GM23248 (cell line): Measurements from ENCODE around the gene CBY1. TPM values are rescaled to one million over a fixed set of nuclear protein-coding genes. Genes with fewer than 3 reads are reported as not detected.

Source experiments
- DNase-seq: peaks from one replicate; pipeline ENCODE4 v3.0.0-alpha.2; 2015
- H2AFZ ChIP-seq: fragments of 200-600 bp; sonication (generic); 2 replicates; pipeline ENCODE4 v1.6.1; 2016; ENCODE audit warnings: antibody characterized with exemption
- H3F3A ChIP-seq: fragments of 200-600 bp; sonication (generic); 2 replicates; pipeline ENCODE4 v1.6.1; 2016; ENCODE audit warnings: mild to moderate bottlenecking, antibody characterized with exemption, mixed run types; ENCODE audit not compliant: insufficient read depth
- H3K27ac ChIP-seq: fragments of 200-600 bp; sonication (generic); 2 replicates; pipeline ENCODE4 v1.5.1; 2016; ENCODE audit warnings: mild to moderate bottlenecking
- H3K27me3 ChIP-seq: fragments of 200-600 bp; sonication (generic); replicated peaks from 2 replicates; pipeline ENCODE4 v1.6.1; 2016; ENCODE audit warnings: mild to moderate bottlenecking; ENCODE audit not compliant: insufficient read depth
- H3K36me3 ChIP-seq: fragments of 200-600 bp; sonication (generic); 2 replicates; pipeline ENCODE4 v1.6.1; 2016; ENCODE audit warnings: low read depth, mild to moderate bottlenecking
- H3K4me1 ChIP-seq: fragments of 200-600 bp; sonication (generic); 2 replicates; pipeline ENCODE4 v1.6.1; 2016; ENCODE audit warnings: mild to moderate bottlenecking; ENCODE audit not compliant: insufficient read depth
- H3K4me2 ChIP-seq: fragments of 200-600 bp; sonication (generic); one replicate; pipeline ENCODE4 v1.6.1; 2016; ENCODE audit warnings: mild to moderate bottlenecking; ENCODE audit not compliant: unreplicated experiment
- H3K4me3 ChIP-seq: fragments of 200-600 bp; sonication (generic); 2 replicates; pipeline ENCODE4 v1.5.1; 2016; ENCODE audit warnings: mild to moderate bottlenecking
- H3K79me2 ChIP-seq: fragments of 200-600 bp; sonication (generic); 2 replicates; pipeline ENCODE4 v1.6.1; 2016; ENCODE audit warnings: mild to moderate bottlenecking; ENCODE audit not compliant: insufficient read depth
- H3K9ac ChIP-seq: fragments of 200-600 bp; sonication (generic); 2 replicates; pipeline ENCODE4 v1.6.1; 2016; ENCODE audit warnings: mild to moderate bottlenecking
- H3K9me2 ChIP-seq: fragments of 200-600 bp; sonication (generic); 2 replicates; pipeline ENCODE4 v1.6.1; 2016; ENCODE audit warnings: mixed run types, mild to moderate bottlenecking, moderate library complexity; ENCODE audit not compliant: insufficient read depth
- H3K9me3 ChIP-seq: fragments of 200-600 bp; sonication (generic); one replicate; pipeline ENCODE4 v1.6.1; 2017; ENCODE audit warnings: low read depth
- H4K20me1 ChIP-seq: fragments of 200-600 bp; sonication (generic); 2 replicates; pipeline ENCODE4 v1.6.0; 2016; ENCODE audit not compliant: insufficient read depth
- EZH2 ChIP-seq: fragments of 200-600 bp; sonication (generic); IDR thresholded peaks from 2 replicates; pipeline ENCODE4 v1.6.1; 2018; ENCODE audit warnings: antibody characterized with exemption, mild to moderate bottlenecking; ENCODE audit not compliant: insufficient read depth, poor library complexity, severe bottlenecking
- EZH2phosphoT487 ChIP-seq: fragments of 200-600 bp; sonication (generic); IDR thresholded peaks from 2 replicates; pipeline ENCODE4 v1.6.1; 2018; ENCODE audit warnings: antibody characterized with exemption, moderate library complexity, mild to moderate bottlenecking, low read depth; ENCODE audit not compliant: insufficient read depth
- WGBS, 2 experiments: methylation state at CpG; one replicate each; pipeline ENCODE4 v1.1.6; 2015 to 2017; ENCODE audit warnings: low lambda C conversion rate in 2 of 2, low coverage in 1 of 2; ENCODE audit errors: missing lambda C conversion rate in 2 of 2; 5-methylcytosine and 5-hydroxymethylcytosine counted together
- in situ Hi-C: fragments of 300-500 bp; cut with MboI; formaldehyde crosslinking; loops from 2 replicates; pipeline ENCODE4 v1.15.0; 2020
- polyA plus RNA-seq: library from polyadenylated mRNA; unstranded; fragments of >200 nt; fragmentation: Nextera tagmentation; extraction: Ambion mirVana; gene quantifications from 2 replicates; pipeline ENCODE4 v1.2.1, GENCODE V29; 2016
- total RNA-seq: library from RNA; depleted of rRNA; stranded (reverse); fragments of >200 nt; shearing (Covaris generic); gene quantifications from 2 replicates; pipeline ENCODE4 v1.2.3, GENCODE V29; 2014

The CBY1 gene
- total and polyA plus RNA-seq, 2 experiments from 2014 or later = 24.5 to 59.4 TPM

DNA sequence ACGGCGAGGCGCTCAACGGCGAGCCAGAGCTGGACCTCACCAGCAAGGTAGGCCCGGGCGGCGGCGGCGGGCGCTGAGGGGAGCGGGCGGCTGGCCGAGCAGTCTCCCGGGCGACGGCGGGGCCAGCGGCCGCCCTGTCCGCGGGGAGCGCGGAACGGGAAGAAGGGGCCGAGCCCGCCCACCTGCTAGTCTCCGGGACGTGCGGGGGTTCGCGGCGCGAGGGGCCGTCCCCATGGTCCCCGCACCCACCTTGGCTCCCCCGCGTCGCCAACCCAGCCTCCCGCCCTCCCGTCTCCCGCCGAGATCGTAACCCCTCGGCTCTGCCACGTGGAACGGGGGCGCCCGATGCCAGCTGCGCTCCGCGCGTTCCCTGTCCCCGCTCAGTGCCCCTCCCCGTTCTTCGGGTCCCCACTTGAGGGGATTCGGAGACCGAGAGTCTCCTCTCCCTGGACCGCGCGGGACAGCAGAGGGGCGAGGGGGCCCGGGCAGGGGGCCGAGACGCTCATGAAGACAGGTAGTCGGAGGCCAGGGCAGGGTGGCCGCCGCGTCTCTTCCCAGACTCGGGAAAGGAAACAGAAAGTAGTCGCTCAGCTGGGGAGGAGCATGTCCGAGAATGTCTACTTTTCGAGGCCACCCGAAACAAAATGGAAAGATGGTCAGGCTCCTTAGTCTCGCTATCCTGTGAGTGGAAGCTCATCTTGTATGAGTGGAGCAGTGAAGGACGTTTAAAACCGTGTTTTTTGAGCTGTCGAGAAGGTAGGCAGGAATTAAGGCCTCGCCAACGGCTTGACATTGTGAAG is 49.9 kb downstream of the CBY1 start:
- Histone ChIP-seq H3K9me3 (no peaks in the 10 kb centered on the region), H2AFZ (peak overlapping the region; percentile 36), H3K4me2 (peak overlapping the region; percentile 83), H3K4me3 (peak overlapping the region; percentile 88), H3K9ac (peak overlapping the region; percentile 95), H3K27me3 (no peaks in the 10 kb centered on the region), H3K27ac (peak overlapping the region; percentile 88), H3K9me2 (no peaks in the 10 kb centered on the region), H4K20me1 (peaks cover 12% of the 10 kb centered on the region; the same call in 1 of the 2 replicates), H3F3A (peaks cover 23% of the 10 kb centered on the region), H3K4me1 (peaks cover 20% of the 10 kb centered on the region), H3K36me3 (no peaks in the 10 kb centered on the region), H3K79me2 (peaks cover 54% of the 10 kb centered on the region)
- peak; percentile 71 for DNase-seq
- WGBS, 2 experiments = 0% methylated on average over 24 to 74 of the region's 80 CpGs
- TF ChIP-seq EZH2 = no peak
- TF ChIP-seq EZH2phosphoT487 = no peak
- in situ Hi-C loops = no loop called here

DNA sequence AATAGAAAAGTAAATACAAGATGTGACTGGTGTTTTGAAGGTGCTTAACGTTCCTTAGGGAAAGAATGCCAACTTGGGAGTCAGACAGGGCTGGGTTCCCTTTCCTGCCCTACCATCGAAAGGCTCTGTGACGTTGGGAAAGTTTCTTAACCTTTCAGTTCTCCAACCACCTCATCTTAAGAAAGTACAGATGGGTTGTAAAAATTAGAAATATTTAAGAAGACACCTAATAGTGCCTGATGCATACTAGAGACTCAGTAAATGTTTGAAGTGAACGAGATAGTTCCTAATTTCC is 50.4 kb downstream of the CBY1 start:
- peak overlapping the region; percentile 95 for H3K9ac ChIP-seq
- H2AFZ ChIP-seq = peak overlapping the region; percentile 36
- in situ Hi-C loops = no loop called here
- WGBS, 2 experiments = 0 to 1% methylated on average over 4 of the region's 4 CpGs
- no peaks in the 10 kb centered on the region for H3K9me2 ChIP-seq
- peaks cover 23% of the 10 kb centered on the region for H3F3A ChIP-seq
- peaks cover 20% of the 10 kb centered on the region for H3K4me1 ChIP-seq
- H3K4me3 ChIP-seq = peak overlapping the region; percentile 88
- DNase-seq = peak; percentile 59
- peaks cover 60% of the 10 kb centered on the region for H3K79me2 ChIP-seq
- no peaks in the 10 kb centered on the region for H3K36me3 ChIP-seq
- peak overlapping the region; percentile 88 for H3K27ac ChIP-seq
- no peaks in the 10 kb centered on the region for H3K9me3 ChIP-seq
- H3K4me2 ChIP-seq = peak overlapping the region; percentile 83
- TF ChIP-seq EZH2 (no peak), EZH2phosphoT487 (no peak)
- peaks cover 12% of the 10 kb centered on the region; the same call in 1 of the 2 replicates for H4K20me1 ChIP-seq
- no peaks in the 10 kb centered on the region for H3K27me3 ChIP-seq

DNA sequence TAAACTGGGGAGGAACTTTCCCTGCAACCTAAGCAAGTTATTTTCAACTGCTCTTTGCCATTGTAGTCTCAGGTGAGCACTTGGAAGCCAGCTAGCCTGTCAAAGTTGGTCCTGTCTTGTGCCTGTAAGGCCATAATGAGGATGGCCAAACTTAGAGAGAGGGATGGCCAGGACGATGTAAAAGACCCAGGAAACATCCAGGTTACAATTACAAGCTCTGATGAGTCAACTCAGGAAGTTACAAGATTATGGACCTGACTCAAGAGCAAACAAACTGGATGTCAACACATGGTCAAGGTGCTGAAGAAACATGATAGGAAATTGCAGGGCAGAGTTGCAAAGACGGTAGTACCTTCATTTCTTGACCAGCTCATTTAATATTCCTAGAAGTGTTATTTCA is 50.9 kb downstream of the CBY1 start:
- peak overlapping the region; percentile 88 for H3K4me3 ChIP-seq
- peak overlapping the region; percentile 95 for H3K9ac ChIP-seq
- 27 to 28% methylated on average over 2 of the region's 2 CpGs for WGBS, 2 experiments
- peak overlapping the region; percentile 83 for H3K4me2 ChIP-seq
- H3K27ac ChIP-seq = peak overlapping the region; percentile 88
- peaks cover 23% of the 10 kb centered on the region for H3F3A ChIP-seq
- peaks cover 65% of the 10 kb centered on the region for H3K79me2 ChIP-seq
- H3K9me2 ChIP-seq = no peaks in the 10 kb centered on the region
- peaks cover 20% of the 10 kb centered on the region for H3K4me1 ChIP-seq
- no peaks in the 10 kb centered on the region for H3K9me3 ChIP-seq
- H3K27me3 ChIP-seq = no peaks in the 10 kb centered on the region
- H4K20me1 ChIP-seq = peaks cover 16% of the 10 kb centered on the region; the same call in 1 of the 2 replicates
- DNase-seq = peak; percentile 75
- no peak for TF ChIP-seq EZH2
- TF ChIP-seq EZH2phosphoT487 = no peak
- no peaks in the 10 kb centered on the region for H3K36me3 ChIP-seq
- in situ Hi-C loops = no loop called here
- no peak overlapping the region for H2AFZ ChIP-seq

DNA sequence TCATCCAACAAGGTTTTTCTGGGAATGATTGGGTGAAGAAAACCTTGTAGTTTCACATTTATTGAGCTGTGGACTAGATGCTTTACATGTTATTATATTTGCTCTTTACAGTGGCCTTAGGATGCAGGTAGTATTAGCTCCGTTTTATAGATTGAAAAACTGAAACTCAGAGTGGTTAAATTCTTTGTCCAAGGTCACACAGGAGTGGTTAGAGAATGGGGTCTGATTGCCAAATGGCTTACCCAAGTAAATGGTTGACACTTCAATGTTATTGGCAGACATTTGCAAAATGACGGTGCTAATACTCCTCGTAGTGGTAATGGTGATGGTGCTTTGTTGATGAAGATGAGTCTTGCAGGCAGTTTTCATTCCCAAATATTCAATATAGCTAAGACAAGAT is 51.5 kb downstream of the CBY1 start:
- TF ChIP-seq EZH2 = no peak
- no peak for TF ChIP-seq EZH2phosphoT487
- in situ Hi-C loops = no loop called here
- Histone ChIP-seq H3K36me3 (no peaks in the 10 kb centered on the region), H3K4me2 (peak overlapping the region; percentile 83), H3K27me3 (no peaks in the 10 kb centered on the region), H3K9me3 (no peaks in the 10 kb centered on the region), H3F3A (peaks cover 23% of the 10 kb centered on the region), H3K9me2 (no peaks in the 10 kb centered on the region), H3K4me3 (peak overlapping the region; percentile 88), H2AFZ (no peak overlapping the region), H3K27ac (peak overlapping the region; percentile 88; the same call in 1 of the 2 replicates), H3K9ac (no peak overlapping the region; the same call in 1 of the 2 replicates), H3K79me2 (peaks cover 71% of the 10 kb centered on the region), H3K4me1 (peaks cover 20% of the 10 kb centered on the region), H4K20me1 (peaks cover 16% of the 10 kb centered on the region; the same call in 1 of the 2 replicates)
- no peak for DNase-seq
- 97 to 98% methylated on average over 3 of the region's 3 CpGs for WGBS, 2 experiments
